Type B pancreatic cell (in vitro differentiated cells): ENCODE measurements around the gene N4BP3. TPM values are rescaled to one million over a fixed set of nuclear protein-coding genes. Genes with fewer than 3 reads are reported as not detected.
A peak's percentile ranks its signal among the peaks of the same experiment; 100 is the strongest.

ENCODE experiments used
- DNase-seq: peaks from one replicate; pipeline ENCODE4 v3.0.0; 2021; ENCODE audit warnings: mixed read lengths; ENCODE audit not compliant: unreplicated experiment; ENCODE audit errors: extremely low spot score
- H3K27ac Mint-ChIP-seq: 2 replicates; pipeline ENCODE4 v1.8.0; 2021; ENCODE audit warnings: mild to moderate bottlenecking, mixed read lengths
- H3K27me3 Mint-ChIP-seq: 2 replicates; pipeline ENCODE4 v1.8.0; 2021; ENCODE audit warnings: mixed read lengths
- H3K36me3 Mint-ChIP-seq: 2 replicates; pipeline ENCODE4 v1.8.0; 2021; ENCODE audit warnings: mixed read lengths
- H3K4me1 Mint-ChIP-seq: one replicate; pipeline ENCODE4 v1.8.0; 2021; ENCODE audit warnings: mixed read lengths; ENCODE audit not compliant: unreplicated experiment
- H3K4me3 Mint-ChIP-seq: 2 replicates; pipeline ENCODE4 v1.8.0; 2021; ENCODE audit warnings: mild to moderate bottlenecking, mixed read lengths
- H3K9me3 Mint-ChIP-seq: 2 replicates; pipeline ENCODE4 v1.8.0; 2021; ENCODE audit warnings: mixed read lengths
- CTCF ChIP-seq: fragments of 200-600 bp; sonication (generic); conservative IDR thresholded peaks from 2 replicates; pipeline ENCODE4 v1.5.0; 2021; ENCODE audit warnings: antibody characterized with exemption, mild to moderate bottlenecking
- total RNA-seq: library from RNA; stranded (reverse); gene quantifications from 2 replicates; pipeline ENCODE4 v1.2.1, GENCODE V29; 2021; ENCODE audit warnings: low replicate concordance

Gene N4BP3
- total RNA-seq, 1 donor from 2014 or later: 6.6 TPM

GRCh38 chr5:178130576-178131445, 17.5 kb downstream of the N4BP3 start, which contains the start of gene RMND5B:
RMND5B (plus strand) TSS chr5:178131014; CDS start chr5:178138120, 7,106 bp downstream.
- Mint-ChIP-seq H3K4me3 (peak within 1 kb of the TSS; percentile 90), H3K36me3 (peaks cover 14% of the 10 kb centered on the region), H3K9me3 (no peaks in the 10 kb centered on the region), H3K27me3 (no peaks in the 10 kb centered on the region), H3K4me1 (peaks cover 13% of the 10 kb centered on the region), H3K27ac (peak within 1 kb of the TSS; percentile 92)
- TF ChIP-seq CTCF: no peak
- peak; percentile 89 for DNase-seq

GRCh38 chr5:178131446-178131996, 18.2 kb downstream of the N4BP3 start:
- peak overlapping the region; percentile 73 for H3K27ac Mint-ChIP-seq
- H3K4me3 Mint-ChIP-seq: peak overlapping the region; percentile 90
- peaks cover 16% of the 10 kb centered on the region for H3K36me3 Mint-ChIP-seq
- no peaks in the 10 kb centered on the region for H3K9me3 Mint-ChIP-seq
- H3K27me3 Mint-ChIP-seq: no peaks in the 10 kb centered on the region
- peaks cover 13% of the 10 kb centered on the region for H3K4me1 Mint-ChIP-seq
- no peak for DNase-seq
- no peak for TF ChIP-seq CTCF

GRCh38 chr5:178136990-178137389, 23.7 kb downstream of the N4BP3 start:
- H3K36me3 Mint-ChIP-seq: peaks cover 27% of the 10 kb centered on the region
- H3K9me3 Mint-ChIP-seq: no peaks in the 10 kb centered on the region
- no peak overlapping the region for H3K27ac Mint-ChIP-seq

GRCh38 chr5:178137991-178138390, 24.7 kb downstream of the N4BP3 start:
- Mint-ChIP-seq H3K4me1 (peaks cover 6% of the 10 kb centered on the region), H3K4me3 (no peak overlapping the region), H3K36me3 (peaks cover 31% of the 10 kb centered on the region)

More at GRCh38 chr5:178136990-178137389, 23.7 kb downstream of the N4BP3 start:
- DNase-seq: no peak
- peaks cover 6% of the 10 kb centered on the region for H3K4me1 Mint-ChIP-seq
- H3K4me3 Mint-ChIP-seq: no peak overlapping the region
- no peaks in the 10 kb centered on the region for H3K27me3 Mint-ChIP-seq
- TF ChIP-seq CTCF: no peak

GRCh38 chr5:178141550-178141949, 28.2 kb downstream of the N4BP3 start:
- no peaks in the 10 kb centered on the region for H3K9me3 Mint-ChIP-seq
- peaks cover 22% of the 10 kb centered on the region for H3K36me3 Mint-ChIP-seq
- H3K27ac Mint-ChIP-seq: no peak overlapping the region
- no peaks in the 10 kb centered on the region for H3K27me3 Mint-ChIP-seq
- H3K4me3 Mint-ChIP-seq: no peak overlapping the region
- TF ChIP-seq CTCF: no peak
- H3K4me1 Mint-ChIP-seq: peaks cover 8% of the 10 kb centered on the region
- no peak for DNase-seq

More at GRCh38 chr5:178137991-178138390, 24.7 kb downstream of the N4BP3 start:
- no peak for TF ChIP-seq CTCF
- Mint-ChIP-seq H3K9me3 (no peaks in the 10 kb centered on the region), H3K27ac (no peak overlapping the region), H3K27me3 (no peaks in the 10 kb centered on the region)
- no peak for DNase-seq
